Lower leg skin (tissue), 3 donors: ENCODE results near the gene ANO10.

Source experiments
- CTCF ChIP-seq, 3 donors: fragments of 450-650 bp; IDR thresholded peaks; one replicate each; pipeline ENCODE4 v1.5.1; 2016; ENCODE audit warnings: antibody characterized with exemption in 3 of 3, mild to moderate bottlenecking in 3 of 3, moderate library complexity in 2 of 3
- POLR2A ChIP-seq, 2 donors: fragments of 450-650 bp; IDR thresholded peaks; one replicate each; pipeline ENCODE4 v1.6.1; 2016 to 2017; ENCODE audit warnings: antibody characterized with exemption in 2 of 2, mild to moderate bottlenecking in 1 of 2, moderate library complexity in 1 of 2

GRCh38 chr3:43435706-43436105 is 186.1 kb downstream of the ANO10 start:
- TF ChIP-seq CTCF (IDR thresholded peaks at IDR 0.05) (no peak), POLR2A (IDR thresholded peaks at IDR 0.05) (no peak)
